HEK293 (cell line): ENCODE measurements around the gene CMC1.

Source experiments
- CTCF ChIA-PET: fragments of 350-600 bp; formaldehyde crosslinking; extraction: SDS; loops from one replicate; lab custom pipeline; 2021; ENCODE audit warnings: antibody characterized with exemption; lab: Yijun Ruan, JAX
- POLR2A ChIA-PET: fragments of 300-600 bp; formaldehyde crosslinking; extraction: SDS; loops from one replicate; lab custom pipeline; 2020; ENCODE audit warnings: antibody characterized with exemption, inconsistent platforms; lab: Yijun Ruan, JAX
- H3K27ac ChIP-seq: fragments of 200-500 bp; sonication (Bioruptor generic); 2 replicates; pipeline ENCODE4 v1.5.1; 2014; ENCODE audit warnings: low read depth, low read length, control low read depth, inconsistent platforms; ENCODE audit errors: extremely low read depth
- H3K36me3 ChIP-seq, 2 experiments: fragments of 200-500 bp in 1 of 2; sonication (Bioruptor generic) in 1 of 2; 1 replicate in 1 of 2; 2 replicates in 1 of 2; pipeline ENCODE4 v1.5.1; 2014 to 2017; ENCODE audit warnings: inconsistent platforms in 2 of 2, low read length in 2 of 2; ENCODE audit not compliant: control insufficient read depth in 2 of 2, insufficient read depth in 1 of 2
- H3K4me1 ChIP-seq: fragments of 200-500 bp; sonication (Bioruptor generic); 2 replicates; pipeline ENCODE4 v1.5.1; 2014; ENCODE audit warnings: mild to moderate bottlenecking, low read length, inconsistent platforms; ENCODE audit not compliant: control insufficient read depth, insufficient read depth
- H3K4me3 ChIP-seq: 2 replicates; pipeline ENCODE4 v1.5.1; 2011; ENCODE audit warnings: low read depth, mild to moderate bottlenecking, control low read depth, low read length, moderate library complexity
- H3K9me3 ChIP-seq: fragments of 200-500 bp; sonication (Bioruptor generic); 2 replicates; pipeline ENCODE4 v1.5.1; 2014; ENCODE audit warnings: low read depth, low read length, inconsistent platforms; ENCODE audit not compliant: control insufficient read depth, insufficient read depth
- BCL11B ChIP-seq: fragments of 450-650 bp; formaldehyde crosslinking; IDR thresholded peaks from 2 replicates; pipeline ENCODE4 v1.5.1; 2016; ENCODE audit warnings: low read depth, missing biosample characterization, missing genetic modification characterization
- CTCF ChIP-seq: fragments of 450-650 bp; formaldehyde crosslinking; IDR thresholded peaks from 2 replicates; pipeline ENCODE4 v1.5.1; 2016; ENCODE audit warnings: missing biosample characterization, missing genetic modification characterization
- KLF8 ChIP-seq: fragments of 450-650 bp; formaldehyde crosslinking; IDR thresholded peaks from 2 replicates; pipeline ENCODE4 v1.5.1; 2016; ENCODE audit warnings: missing biosample characterization, missing genetic modification characterization
- SP2 ChIP-seq: fragments of 450-650 bp; formaldehyde crosslinking; IDR thresholded peaks from 2 replicates; pipeline ENCODE4 v1.5.1; 2016; ENCODE audit warnings: missing biosample characterization, missing genetic modification characterization
- ZFHX2 ChIP-seq: fragments of 450-650 bp; formaldehyde crosslinking; conservative IDR thresholded peaks from 2 replicates; pipeline ENCODE4 v1.5.1; 2016; ENCODE audit warnings: missing biosample characterization, missing genetic modification characterization
- ZNF146 ChIP-seq: fragments of 450-650 bp; formaldehyde crosslinking; IDR thresholded peaks from 2 replicates; pipeline ENCODE4 v1.5.1; 2016; ENCODE audit warnings: missing biosample characterization, missing genetic modification characterization
- ZNF148 ChIP-seq: fragments of 450-650 bp; formaldehyde crosslinking; IDR thresholded peaks from 2 replicates; pipeline ENCODE4 v1.5.0; 2017; ENCODE audit warnings: missing biosample characterization, missing genetic modification characterization, borderline replicate concordance
- ZNF202 ChIP-seq: fragments of 450-650 bp; formaldehyde crosslinking; IDR thresholded peaks from 2 replicates; pipeline ENCODE4 v1.5.1; 2016; ENCODE audit warnings: missing biosample characterization, missing genetic modification characterization, borderline replicate concordance
- ZNF354C ChIP-seq: fragments of 450-650 bp; formaldehyde crosslinking; IDR thresholded peaks from 2 replicates; pipeline ENCODE4 v1.5.1; 2016; ENCODE audit warnings: missing biosample characterization, missing genetic modification characterization, low read depth, borderline replicate concordance
- ZNF449 ChIP-seq: fragments of 450-650 bp; formaldehyde crosslinking; IDR thresholded peaks from 2 replicates; pipeline ENCODE4 v1.5.1; 2017; ENCODE audit warnings: missing biosample characterization, mild to moderate bottlenecking, missing genetic modification characterization, moderate library complexity
- ZNF580 ChIP-seq: fragments of 450-650 bp; formaldehyde crosslinking; IDR thresholded peaks from 2 replicates; pipeline ENCODE4 v1.5.1; 2016; ENCODE audit warnings: missing biosample characterization, missing genetic modification characterization
- ZNF600 ChIP-seq: fragments of 450-650 bp; formaldehyde crosslinking; IDR thresholded peaks from 2 replicates; pipeline ENCODE4 v1.5.1; 2016; ENCODE audit warnings: missing biosample characterization, missing genetic modification characterization
- ZNF645 ChIP-seq: fragments of 450-650 bp; formaldehyde crosslinking; IDR thresholded peaks from 2 replicates; pipeline ENCODE4; 2016; ENCODE audit warnings: missing biosample characterization, missing genetic modification characterization
- ZNF76 ChIP-seq: fragments of 450-650 bp; formaldehyde crosslinking; IDR thresholded peaks from 2 replicates; pipeline ENCODE4; 2016; ENCODE audit warnings: low read depth, missing biosample characterization, missing genetic modification characterization, borderline replicate concordance
- ZNF792 ChIP-seq: fragments of 450-650 bp; formaldehyde crosslinking; IDR thresholded peaks from 2 replicates; pipeline ENCODE4 v1.5.1; 2016; ENCODE audit warnings: missing biosample characterization, missing genetic modification characterization
- ZSCAN4 ChIP-seq: fragments of 450-650 bp; formaldehyde crosslinking; IDR thresholded peaks from 2 replicates; pipeline ENCODE4 v1.5.1; 2017; ENCODE audit warnings: missing biosample characterization, missing genetic modification characterization

The CMC1 gene

GRCh38 chr3:28278918-28279317 lies 37.5 kb downstream of the CMC1 start (continued):
- no peak for TF ChIP-seq ZNF645 (tag by site-specific recombination)

- ChIA-PET CTCF (no interaction called here), POLR2A (no interaction called here)
- Histone ChIP-seq H3K9me3 (no peaks in the 10 kb centered on the region), H3K4me1 (peaks cover 2% of the 10 kb centered on the region; the same call in 1 of the 2 replicates), H3K27ac (no peak overlapping the region), H3K4me3 (no peak overlapping the region), H3K36me3 (peaks cover 0 to 7% of the 10 kb centered on the region in 2 experiments; a peak in 1 of 3 replicates)
- TF ChIP-seq CTCF (tag by site-specific recombination) = no peak
- no peak for TF ChIP-seq ZNF792 (tag by site-specific recombination)
- no peak for TF ChIP-seq ZSCAN4 (tag by site-specific recombination)
- no peak for TF ChIP-seq ZNF354C (tag by site-specific recombination)
- TF ChIP-seq ZNF76 (tag by site-specific recombination) = no peak
- TF ChIP-seq ZNF449 = no peak
- no peak for TF ChIP-seq ZNF580 (tag by site-specific recombination)
- TF ChIP-seq KLF8 (tag by site-specific recombination) = no peak
- TF ChIP-seq ZNF202 (tag by site-specific recombination) = no peak
- TF ChIP-seq BCL11B (tag by site-specific recombination) = no peak
- TF ChIP-seq ZNF146 = no peak
- no peak for TF ChIP-seq ZNF148 (tag by site-specific recombination)
Measured at GRCh38 chr3:28279770-28280169, 38.4 kb downstream of the CMC1 start.

GRCh38 chr3:28280781-28281180 lies 39.4 kb downstream of the CMC1 start:
- CTCF ChIA-PET = no interaction called here
- Histone ChIP-seq H3K27ac (no peak overlapping the region), H3K4me1 (peaks cover 2% of the 10 kb centered on the region; the same call in 1 of the 2 replicates), H3K4me3 (no peak overlapping the region), H3K9me3 (no peaks in the 10 kb centered on the region), H3K36me3 (peaks cover 0 to 1% of the 10 kb centered on the region in 2 experiments; a peak in 1 of 3 replicates)
- TF ChIP-seq ZFHX2 (tag by site-specific recombination) = no peak
- no peak for TF ChIP-seq ZNF600 (tag by site-specific recombination)
- no peak for TF ChIP-seq SP2 (tag by site-specific recombination)
- POLR2A ChIA-PET = no interaction called here
